ENCODE data around the gene EIF5B. TPM values are rescaled to one million over a fixed set of nuclear protein-coding genes. Genes with fewer than 3 reads are reported as not detected.

The EIF5B gene
- total RNA-seq, 4 donors from 2014 or later: 19.4 to 40.7 (median 30.0) TPM

- H3K4me3 ChIP-seq: no peak overlapping the region
- no peaks in the 10 kb centered on the region for H3K27me3 ChIP-seq
- H3K36me3 ChIP-seq: peaks cover 3 to 99% (median 48%) of the 10 kb centered on the region in 3 donors
- no peak for DNase-seq
- intact Hi-C loops (cut with DNase I): no loop called here
- no peak overlapping the region for H3K27ac ChIP-seq
- H3K4me1 ChIP-seq: peaks cover 0 to 29% (median 0%) of the 10 kb centered on the region in 3 donors
- TF ChIP-seq POLR2A (IDR thresholded peaks at IDR 0.05): no peak
- TF ChIP-seq, protein P1, sequence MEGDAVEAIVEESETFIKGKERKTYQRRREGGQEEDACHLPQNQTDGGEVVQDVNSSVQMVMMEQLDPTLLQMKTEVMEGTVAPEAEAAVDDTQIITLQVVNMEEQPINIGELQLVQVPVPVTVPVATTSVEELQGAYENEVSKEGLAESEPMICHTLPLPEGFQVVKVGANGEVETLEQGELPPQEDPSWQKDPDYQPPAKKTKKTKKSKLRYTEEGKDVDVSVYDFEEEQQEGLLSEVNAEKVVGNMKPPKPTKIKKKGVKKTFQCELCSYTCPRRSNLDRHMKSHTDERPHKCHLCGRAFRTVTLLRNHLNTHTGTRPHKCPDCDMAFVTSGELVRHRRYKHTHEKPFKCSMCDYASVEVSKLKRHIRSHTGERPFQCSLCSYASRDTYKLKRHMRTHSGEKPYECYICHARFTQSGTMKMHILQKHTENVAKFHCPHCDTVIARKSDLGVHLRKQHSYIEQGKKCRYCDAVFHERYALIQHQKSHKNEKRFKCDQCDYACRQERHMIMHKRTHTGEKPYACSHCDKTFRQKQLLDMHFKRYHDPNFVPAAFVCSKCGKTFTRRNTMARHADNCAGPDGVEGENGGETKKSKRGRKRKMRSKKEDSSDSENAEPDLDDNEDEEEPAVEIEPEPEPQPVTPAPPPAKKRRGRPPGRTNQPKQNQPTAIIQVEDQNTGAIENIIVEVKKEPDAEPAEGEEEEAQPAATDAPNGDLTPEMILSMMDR (IDR thresholded peaks at IDR 0.05): no peak
- H3K9me3 ChIP-seq: no peaks in the 10 kb centered on the region
These were observed 65.9 kb downstream of the EIF5B start for GRCh38 chr2:99403084-99403483.

DNA sequence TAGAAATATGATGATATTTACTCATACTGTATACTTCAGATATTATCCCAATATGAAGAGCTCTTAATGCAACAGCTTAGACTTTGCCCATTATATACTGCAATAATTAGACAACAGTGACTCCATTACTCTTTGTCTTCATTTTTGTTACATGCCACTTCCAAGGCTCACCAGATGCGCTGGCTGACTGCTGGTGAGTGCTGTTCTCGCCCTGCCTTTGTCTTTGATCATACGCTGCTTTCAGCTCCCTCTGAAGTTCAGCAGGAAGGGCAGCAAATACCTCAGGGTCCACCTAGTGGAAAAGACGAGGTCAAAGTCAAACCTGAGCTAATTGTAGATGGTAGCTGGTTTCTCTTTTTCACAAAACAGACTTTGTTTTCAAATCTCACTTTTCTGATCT is 66.3 kb downstream of the EIF5B start:
- Histone ChIP-seq H3K27ac (peak overlapping the region in 2 of 4 donors; percentile 43 to 53), H3K4me1 (peaks cover 0 to 29% (median 0%) of the 10 kb centered on the region in 3 donors), H3K27me3 (no peaks in the 10 kb centered on the region), H3K9me3 (no peaks in the 10 kb centered on the region), H3K4me3 (no peak overlapping the region), H3K36me3 (peaks cover 3 to 99% (median 44%) of the 10 kb centered on the region in 3 donors)
- intact Hi-C loops (cut with DNase I): no loop called here
- TF ChIP-seq POLR2A (IDR thresholded peaks at IDR 0.05): no peak
- TF ChIP-seq, protein P1 (IDR thresholded peaks at IDR 0.05): no peak
- no peak for DNase-seq
- 71% methylated on average over 3 to 4 of the region's 4 CpGs for WGBS, 2 donors

DNA sequence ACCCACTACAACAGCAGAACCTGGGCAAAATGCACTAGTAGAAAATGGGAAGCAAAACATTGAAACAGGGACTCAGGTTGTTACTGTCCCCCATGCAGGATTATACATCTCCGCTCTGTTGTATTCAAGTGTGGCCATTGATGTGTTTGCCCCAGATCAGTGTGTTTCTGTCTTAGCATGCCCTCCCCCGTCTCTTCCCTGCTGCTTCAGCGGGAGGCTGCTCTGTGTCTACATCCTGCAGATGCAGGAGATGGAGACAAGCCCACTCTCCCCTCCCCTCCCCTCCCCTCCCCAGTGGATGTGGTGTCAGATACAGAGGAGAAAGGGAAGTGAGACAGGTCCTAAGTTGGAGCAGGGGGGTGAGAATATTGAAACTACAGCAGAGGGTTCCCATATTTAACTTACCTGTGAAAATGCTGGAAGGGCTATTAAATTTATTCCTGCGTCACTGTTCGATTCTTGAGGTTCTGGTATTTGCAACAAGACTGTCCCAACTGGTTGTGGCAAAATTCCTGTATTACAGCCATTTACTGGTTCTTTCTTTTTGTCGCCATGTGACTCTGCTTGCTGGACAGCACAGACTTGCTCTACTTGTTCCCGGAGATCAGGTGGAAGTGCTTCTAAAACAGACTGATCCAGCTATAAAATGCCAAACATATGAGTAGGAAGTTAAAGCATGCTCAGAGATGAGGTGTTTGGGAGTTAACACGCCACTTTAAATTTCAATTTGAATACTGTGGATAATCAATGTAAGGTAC is 67.0 kb downstream of the EIF5B start:
- Histone ChIP-seq H3K4me3 (no peak overlapping the region), H3K27ac (peak overlapping the region; percentile 28 to 53 (median 38)), H3K27me3 (no peaks in the 10 kb centered on the region), H3K4me1 (peaks cover 0 to 25% (median 0%) of the 10 kb centered on the region in 3 donors), H3K36me3 (peaks cover 3 to 99% (median 40%) of the 10 kb centered on the region in 3 donors), H3K9me3 (no peaks in the 10 kb centered on the region)
- no peak for DNase-seq
- TF ChIP-seq POLR2A (IDR thresholded peaks at IDR 0.05): no peak
- TF ChIP-seq, protein P1 (IDR thresholded peaks at IDR 0.05): no peak
- intact Hi-C loops (cut with DNase I): no loop called here
- WGBS, 2 donors: 71 to 72% methylated on average over 8 of the region's 8 CpGs

DNA sequence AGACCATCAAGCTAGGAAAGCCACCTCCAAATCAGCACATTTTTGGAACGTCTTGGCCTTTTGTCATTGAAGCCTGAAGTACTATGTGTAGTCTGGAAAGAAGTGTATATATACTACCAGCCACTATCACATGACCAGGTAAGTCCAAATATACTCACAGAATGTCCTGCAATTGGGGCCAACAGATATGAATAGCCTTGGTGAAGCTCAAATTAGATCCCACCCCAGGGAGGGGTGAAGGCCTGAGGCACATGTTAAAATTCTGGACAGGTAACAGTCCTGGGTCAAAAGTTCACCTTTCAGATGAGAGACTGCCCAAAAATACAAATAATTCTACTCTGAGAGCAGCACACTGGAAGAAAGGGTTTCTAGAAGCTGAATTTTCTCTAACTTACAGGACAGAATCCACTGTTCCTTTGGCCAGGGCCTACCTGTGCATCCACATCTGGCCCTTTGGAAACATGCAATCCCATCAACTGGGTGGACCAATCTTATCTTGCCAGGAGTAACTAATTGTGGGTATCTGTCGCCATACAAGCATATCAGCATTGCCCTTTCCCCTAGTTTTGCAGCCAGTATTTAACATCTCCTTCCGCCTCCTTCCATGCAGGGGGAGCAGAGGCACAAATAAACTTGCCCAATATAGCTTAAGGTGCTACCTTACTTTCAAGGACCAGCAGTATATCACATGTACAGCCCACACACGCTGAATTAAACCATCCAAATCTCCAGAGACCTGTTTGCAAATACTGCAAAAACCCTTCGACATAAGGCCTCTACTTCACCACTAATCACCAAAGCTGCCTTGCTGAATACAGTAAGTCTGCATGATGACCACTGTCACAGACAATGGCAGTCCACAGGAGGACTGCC is 67.8 kb downstream of the EIF5B start:
- Histone ChIP-seq H3K4me1 (peaks cover 0 to 20% (median 0%) of the 10 kb centered on the region in 3 donors), H3K27ac (peak overlapping the region; percentile 2 to 43 (median 12)), H3K36me3 (peaks cover 3 to 99% (median 40%) of the 10 kb centered on the region in 3 donors), H3K27me3 (no peaks in the 10 kb centered on the region), H3K4me3 (no peak overlapping the region), H3K9me3 (no peaks in the 10 kb centered on the region)
- WGBS, 2 donors: 78 to 81% methylated on average over 5 of the region's 5 CpGs
- intact Hi-C loops (cut with DNase I): no loop called here
- no peak for DNase-seq
- TF ChIP-seq, protein P1 (IDR thresholded peaks at IDR 0.05): no peak
- no peak for TF ChIP-seq POLR2A (IDR thresholded peaks at IDR 0.05)

GRCh38 chr2:99406137-99406536 is 68.9 kb downstream of the EIF5B start:
- H3K4me1 ChIP-seq: peaks cover 0 to 20% (median 0%) of the 10 kb centered on the region in 3 donors
- no peak overlapping the region for H3K4me3 ChIP-seq
- no peaks in the 10 kb centered on the region for H3K9me3 ChIP-seq
- 86 to 90% methylated on average over 6 of the region's 6 CpGs for WGBS, 2 donors
- no peak for DNase-seq
- no peaks in the 10 kb centered on the region for H3K27me3 ChIP-seq
- no peak overlapping the region for H3K27ac ChIP-seq
- intact Hi-C loops (cut with DNase I): no loop called here
- H3K36me3 ChIP-seq: peaks cover 3 to 99% (median 35%) of the 10 kb centered on the region in 3 donors
- TF ChIP-seq, protein P1 (IDR thresholded peaks at IDR 0.05): no peak
- no peak for TF ChIP-seq POLR2A (IDR thresholded peaks at IDR 0.05)

All from esophagus squamous epithelium (tissue), 5 donors.